Choroid plexus epithelial cell (primary cell): ENCODE measurements around the gene SMIM31.

Experiments
- DNase-seq: peaks from one replicate; pipeline ENCODE4 v3.0.0-alpha.2; 2010; ENCODE audit warnings: low read depth
- H3K4me3 ChIP-seq: 2 replicates; pipeline ENCODE4 v1.5.1; 2011; ENCODE audit warnings: low read depth, mild to moderate bottlenecking, control low read depth, low read length, moderate library complexity
- CTCF ChIP-seq: conservative IDR thresholded peaks from 2 replicates; pipeline ENCODE4 v1.5.1; 2011; ENCODE audit warnings: low read depth, mild to moderate bottlenecking, control low read depth, inconsistent platforms, low read length, moderate library complexity

Gene SMIM31

GRCh38 chr4:164821711-164822110 is 67.8 kb downstream of the SMIM31 start:
- TF ChIP-seq CTCF, result no peak
- no peak overlapping the region for H3K4me3 ChIP-seq
- DNase-seq, result no peak

GRCh38 chr4:164824581-164824980 is 70.7 kb downstream of the SMIM31 start:
- no peak for TF ChIP-seq CTCF
- DNase-seq, result no peak
- H3K4me3 ChIP-seq, result no peak overlapping the region

GRCh38 chr4:164828955-164829354 is 75.0 kb downstream of the SMIM31 start:
- H3K4me3 ChIP-seq, result no peak overlapping the region
- no peak for DNase-seq
- no peak for TF ChIP-seq CTCF

GRCh38 chr4:164846566-164846965 is 92.6 kb downstream of the SMIM31 start:
- TF ChIP-seq CTCF, result no peak
- no peak for DNase-seq

GRCh38 chr4:164847016-164847415 is 93.1 kb downstream of the SMIM31 start:
- no peak overlapping the region for H3K4me3 ChIP-seq
- no peak for TF ChIP-seq CTCF
- no peak for DNase-seq

More at GRCh38 chr4:164846566-164846965, 92.6 kb downstream of the SMIM31 start:
- no peak overlapping the region for H3K4me3 ChIP-seq

GRCh38 chr4:164847967-164848649 is 94.2 kb downstream of the SMIM31 start:
- H3K4me3 ChIP-seq, result no peak overlapping the region
- TF ChIP-seq CTCF, result no peak
- DNase-seq, result no peak
